Activated CD8-positive, alpha-beta memory T cell treated with anti-CD3 and anti-CD28 coated beads for 48 hours (primary cell): ENCODE data around the gene ADAMTS6.

Experiments
- DNase-seq, 3 experiments: peaks; one replicate each; pipeline ENCODE4 v3.0.0-alpha.2; 2020; ENCODE audit warnings: low read depth in 2 of 3, low spot score in 2 of 3

Gene ADAMTS6

DNA sequence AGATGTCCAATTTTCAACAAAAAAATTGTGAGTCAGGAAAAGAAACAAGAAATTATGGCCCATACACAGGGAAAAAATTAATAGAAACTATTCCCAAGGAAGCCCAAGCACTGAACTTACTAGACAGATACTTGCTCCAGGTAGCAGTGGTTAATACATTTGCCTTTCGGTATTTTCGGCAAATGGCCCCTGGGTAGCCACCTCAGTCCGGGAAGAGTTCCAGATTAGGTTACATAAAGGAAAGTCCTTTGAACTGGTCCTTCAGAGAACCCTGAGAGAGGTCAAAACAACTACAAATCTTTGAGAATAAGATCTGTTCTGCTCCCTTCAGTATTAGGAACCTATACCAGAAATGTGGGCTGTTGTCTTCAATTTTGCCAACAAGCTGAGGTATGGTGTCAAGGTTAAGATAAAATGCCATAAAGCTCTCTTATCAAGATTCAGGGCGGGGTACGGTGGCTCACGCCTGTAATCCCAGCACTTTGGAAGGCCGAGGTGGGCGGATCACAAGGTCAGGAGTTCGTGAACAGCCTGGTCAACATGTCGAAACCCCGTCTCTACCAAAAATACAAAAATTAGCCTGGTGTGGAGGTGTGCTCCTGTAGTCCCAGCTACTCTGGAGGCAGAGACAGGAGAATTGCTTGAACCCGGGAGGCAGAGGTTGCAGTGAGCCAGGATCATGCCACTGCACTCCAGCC lies 369.6 kb downstream of the ADAMTS6 start:
- no peak for DNase-seq

DNA sequence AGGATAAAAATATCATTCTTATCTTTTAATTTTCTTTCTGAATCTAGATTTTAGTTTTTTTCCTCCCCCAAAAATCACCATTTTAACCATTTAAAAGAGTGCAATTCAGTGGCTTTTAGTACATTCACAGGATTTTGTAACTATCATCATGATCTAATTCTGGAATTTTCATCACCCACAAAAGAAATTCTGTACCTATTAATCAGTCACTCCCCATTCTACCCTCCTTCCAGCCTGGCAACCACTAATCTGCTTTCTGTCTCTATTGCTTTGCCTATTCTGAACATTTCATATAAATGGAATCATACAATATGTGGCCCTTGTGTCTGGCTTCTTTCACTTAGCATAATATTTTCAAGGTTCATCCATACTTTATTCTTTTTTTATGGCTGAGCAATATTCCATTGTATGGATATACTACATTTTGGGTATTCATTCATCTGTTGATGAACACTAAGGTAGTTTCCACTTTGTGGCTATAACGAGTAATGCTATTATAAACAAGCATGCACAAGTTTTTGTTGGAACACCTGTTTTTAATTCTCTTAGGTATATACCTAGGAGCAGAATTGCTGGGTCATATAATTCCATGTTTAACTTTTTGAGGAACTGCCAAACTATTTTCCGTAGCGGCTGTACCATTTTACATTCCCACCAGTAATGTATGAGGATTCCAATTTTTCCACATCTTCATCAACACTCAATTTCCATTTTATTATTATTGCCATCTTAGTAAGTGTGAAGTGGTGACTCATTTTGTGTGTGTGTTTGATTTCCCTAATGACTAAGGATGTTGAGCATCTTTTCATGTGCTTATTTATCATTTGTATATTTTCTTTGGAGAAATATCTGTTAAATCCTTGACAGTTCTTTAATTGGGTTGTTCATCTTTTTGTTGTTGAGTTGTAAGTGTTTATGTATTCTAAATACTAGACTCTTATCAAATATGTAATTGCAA lies 372.7 kb downstream of the ADAMTS6 start:
- no peak for DNase-seq

DNA sequence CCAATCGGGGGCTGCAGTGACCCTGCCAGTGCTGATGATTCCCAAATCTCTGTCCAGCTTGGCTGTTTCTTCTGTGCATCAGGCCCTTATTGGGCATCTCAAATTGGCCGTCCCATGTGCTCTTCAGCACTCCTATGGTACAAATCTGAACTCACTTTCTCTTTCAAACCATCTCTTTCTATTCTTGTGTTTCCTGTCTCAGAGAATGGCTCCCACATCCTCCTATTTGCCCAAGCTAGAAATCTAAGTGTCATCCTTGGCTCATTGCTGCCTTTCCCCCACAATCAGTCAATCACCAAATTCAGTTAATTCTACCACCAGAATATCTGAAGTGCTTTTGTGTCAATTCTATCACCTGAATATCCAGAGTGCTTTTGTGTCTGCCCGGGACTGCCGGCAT lies 376.4 kb downstream of the ADAMTS6 start:
- no peak for DNase-seq

DNA sequence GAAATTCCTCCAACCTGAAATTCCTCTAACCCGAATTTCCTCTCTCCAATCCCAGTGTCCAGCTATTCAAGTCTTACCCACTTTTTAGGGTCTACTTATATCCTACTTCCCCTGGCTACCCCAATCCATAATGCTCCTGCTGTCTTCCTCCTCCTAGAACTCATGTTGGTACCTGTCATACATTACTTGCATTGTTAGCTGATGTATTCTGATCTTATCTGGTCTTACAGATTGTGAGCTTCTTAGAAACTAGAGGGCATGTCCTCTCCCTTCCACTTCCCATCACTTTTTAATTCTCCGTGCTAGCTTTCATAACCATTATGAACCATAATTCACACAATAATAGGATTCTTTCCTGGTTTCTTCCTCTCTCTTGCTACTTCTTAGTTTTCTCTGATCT lies 376.9 kb downstream of the ADAMTS6 start:
- DNase-seq = no peak

DNA sequence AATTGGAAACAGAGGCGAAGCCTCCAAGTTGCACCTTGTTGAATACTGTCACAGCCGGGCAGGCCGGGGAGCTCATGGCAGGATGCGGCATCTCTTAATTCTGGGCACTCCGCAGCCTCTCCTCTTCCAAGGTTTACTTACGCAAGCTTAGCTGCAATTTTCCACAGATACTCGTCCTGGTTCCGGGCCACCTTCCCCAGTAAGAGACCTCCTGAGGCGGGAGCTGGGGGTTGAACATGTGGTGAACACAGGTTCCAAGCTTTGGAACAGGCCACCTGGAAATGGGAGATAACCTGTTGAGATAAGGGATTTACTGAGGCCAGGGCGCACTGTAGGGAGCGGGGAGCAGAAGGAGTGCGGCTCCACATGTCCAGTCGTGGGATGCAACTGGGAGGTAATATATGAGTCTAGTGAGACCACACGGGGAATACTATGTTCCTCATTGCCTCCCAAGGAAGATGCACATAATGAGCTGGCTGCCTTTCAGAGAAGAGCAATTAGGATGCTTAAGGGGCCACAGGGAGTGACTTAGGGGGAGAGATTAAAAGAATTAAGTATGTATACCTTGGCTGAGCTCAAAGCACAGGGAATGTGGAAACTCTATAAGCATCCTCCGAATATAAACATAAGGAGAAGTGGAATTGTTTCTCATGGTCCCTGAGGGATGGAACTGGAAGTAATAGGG lies 377.8 kb downstream of the ADAMTS6 start:
- DNase-seq = no peak

DNA sequence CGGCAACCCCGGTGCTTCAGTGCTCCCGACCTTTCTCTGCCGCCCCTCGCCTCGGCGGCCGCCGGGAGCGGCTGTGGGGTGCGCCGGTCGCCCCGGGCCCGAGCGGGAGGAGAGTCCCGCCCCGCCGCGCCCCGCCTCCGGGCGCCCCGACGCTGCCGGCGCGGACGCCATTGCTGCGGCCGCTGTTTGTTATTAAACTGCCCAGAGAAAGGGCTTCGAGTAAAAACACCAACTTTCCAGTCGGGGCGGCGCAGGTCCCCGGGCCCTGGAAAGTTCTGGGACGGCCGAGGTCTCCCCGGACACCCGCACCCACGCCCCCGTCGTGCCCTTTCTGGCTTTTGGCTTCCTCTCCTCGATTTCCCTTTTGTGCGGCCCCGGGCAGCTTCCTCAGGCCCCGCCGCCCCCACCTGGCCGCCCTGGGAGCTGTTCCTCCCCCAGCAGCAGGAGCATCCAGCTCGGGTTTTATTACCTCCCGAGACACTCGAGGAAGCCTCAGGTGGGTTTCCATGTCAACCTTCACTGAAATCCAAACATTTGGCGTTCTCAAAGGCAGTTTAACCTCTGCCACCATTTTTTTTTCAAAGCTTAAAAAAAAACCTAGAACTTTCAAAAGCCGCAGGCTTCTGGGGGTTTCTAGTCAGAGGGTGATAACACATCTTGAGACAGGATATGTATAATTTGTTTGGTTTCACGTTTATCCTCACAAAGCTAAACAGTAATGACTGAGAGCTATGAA lies 378.6 kb downstream of the ADAMTS6 start:
- DNase-seq = peak in 2 of 3 experiments; percentile 11 to 26

DNA sequence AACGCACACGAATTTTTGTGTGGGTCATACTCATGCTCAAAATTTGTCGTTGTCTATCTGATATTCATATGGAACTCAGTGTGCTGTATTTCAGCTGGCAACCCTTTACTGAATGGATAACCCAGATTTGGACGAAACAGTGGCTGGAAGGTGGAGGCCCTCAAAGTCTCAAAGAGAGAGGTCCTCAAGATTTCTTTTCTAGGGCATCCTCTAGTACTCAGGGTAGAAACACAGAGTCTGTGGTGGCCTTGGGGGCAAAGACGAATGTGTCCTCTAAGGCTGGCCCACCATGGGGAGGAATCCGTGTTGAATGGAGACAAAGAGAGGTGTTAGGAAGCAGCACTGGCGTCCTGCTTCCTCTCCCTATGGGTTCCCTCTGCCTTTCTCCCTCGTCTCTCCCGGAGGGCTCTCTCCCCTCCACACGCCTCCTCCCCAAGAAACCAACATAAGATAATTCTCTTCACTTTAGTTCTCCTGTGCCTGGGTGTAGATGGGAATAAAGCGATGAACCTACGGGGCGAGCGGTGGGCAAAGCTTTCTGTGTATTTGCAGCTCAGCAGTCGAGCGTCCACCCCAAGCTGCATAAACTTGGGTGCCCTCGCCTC lies 379.2 kb downstream of the ADAMTS6 start:
- peak in 1 of 3 experiments; percentile 4 for DNase-seq

DNA sequence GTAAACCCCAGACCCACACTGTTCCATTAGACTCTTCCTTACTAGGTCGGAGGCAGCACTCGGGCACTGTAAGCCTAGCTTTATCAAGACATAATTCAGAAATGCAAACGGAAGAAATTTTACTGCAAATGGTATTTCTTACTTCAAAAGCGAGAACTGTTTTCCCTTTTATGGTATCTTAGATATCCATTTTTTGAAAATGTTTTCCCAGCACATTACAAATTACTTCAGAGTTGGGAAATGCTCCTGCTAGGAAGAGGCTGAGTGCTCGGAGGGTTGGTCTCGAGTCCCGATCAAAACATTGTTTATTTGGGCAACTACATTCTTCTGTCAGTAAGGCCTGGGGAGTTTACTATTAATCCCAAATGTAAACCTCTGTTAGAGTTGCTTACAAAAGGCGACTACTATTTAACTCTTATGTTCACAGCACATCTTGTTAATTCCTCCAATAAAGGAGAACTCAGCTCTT lies 380.1 kb downstream of the ADAMTS6 start:
- DNase-seq = no peak

DNA sequence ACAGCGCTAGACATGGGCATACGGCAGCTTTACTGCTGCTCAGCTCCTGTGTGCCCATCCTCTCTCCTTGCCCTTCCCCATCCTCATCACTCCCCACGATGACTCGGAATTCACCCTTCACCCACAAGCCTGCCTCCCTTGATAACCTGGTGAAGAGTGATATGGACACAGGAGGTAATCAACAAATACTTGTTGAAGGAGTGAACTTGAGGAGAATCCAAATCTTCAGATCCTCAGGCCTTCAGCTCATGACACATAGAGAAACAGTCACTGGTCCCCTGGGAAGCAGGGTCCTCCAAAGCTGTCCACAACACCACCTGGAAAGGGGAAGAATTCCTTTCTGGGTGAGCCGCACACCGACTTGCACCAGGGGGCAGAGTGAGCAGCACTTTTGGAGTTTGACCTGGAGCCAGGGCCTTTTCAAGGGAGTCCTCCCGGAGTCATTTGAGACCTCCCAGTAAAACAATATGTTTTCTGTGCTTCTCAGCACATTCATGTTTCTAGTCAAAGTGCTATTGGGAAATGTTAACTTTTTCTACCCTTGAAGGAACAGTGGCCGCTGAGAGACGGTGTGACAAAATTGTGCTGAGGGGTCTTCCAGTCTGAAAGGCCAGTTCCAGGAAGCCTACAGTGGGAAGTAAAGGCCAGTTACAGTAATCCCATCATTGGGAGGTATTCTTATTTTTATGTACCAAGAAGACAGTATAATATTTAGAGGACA lies 380.6 kb downstream of the ADAMTS6 start:
- DNase-seq = no peak
